ENCODE results near the gene GPR17.

The GPR17 gene

DNA sequence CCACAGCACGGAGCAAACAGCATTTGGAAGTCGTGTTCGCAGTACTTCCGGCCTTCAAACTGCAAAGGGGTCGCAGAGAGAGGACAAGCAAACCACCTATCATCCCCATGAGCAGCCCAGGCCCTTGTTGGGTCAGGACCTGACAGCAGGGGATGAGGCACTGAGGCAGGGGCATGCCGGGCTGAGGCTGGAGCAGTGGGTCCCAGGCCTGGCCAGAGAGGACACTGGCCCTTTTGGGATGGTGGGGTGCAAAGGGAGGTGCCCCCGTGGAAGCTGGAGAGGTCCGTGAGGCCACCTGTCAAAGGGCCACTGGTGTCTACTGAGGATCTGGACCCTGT, 8.9 kb downstream of the GPR17 start:
- no peak for DNase-seq (ENCODE audit: low read depth)

- DNase-seq (ENCODE audit: low read depth) = no peak
These were observed 9.5 kb downstream of the GPR17 start for GRCh38 chr2:127655209-127656073.

DNA sequence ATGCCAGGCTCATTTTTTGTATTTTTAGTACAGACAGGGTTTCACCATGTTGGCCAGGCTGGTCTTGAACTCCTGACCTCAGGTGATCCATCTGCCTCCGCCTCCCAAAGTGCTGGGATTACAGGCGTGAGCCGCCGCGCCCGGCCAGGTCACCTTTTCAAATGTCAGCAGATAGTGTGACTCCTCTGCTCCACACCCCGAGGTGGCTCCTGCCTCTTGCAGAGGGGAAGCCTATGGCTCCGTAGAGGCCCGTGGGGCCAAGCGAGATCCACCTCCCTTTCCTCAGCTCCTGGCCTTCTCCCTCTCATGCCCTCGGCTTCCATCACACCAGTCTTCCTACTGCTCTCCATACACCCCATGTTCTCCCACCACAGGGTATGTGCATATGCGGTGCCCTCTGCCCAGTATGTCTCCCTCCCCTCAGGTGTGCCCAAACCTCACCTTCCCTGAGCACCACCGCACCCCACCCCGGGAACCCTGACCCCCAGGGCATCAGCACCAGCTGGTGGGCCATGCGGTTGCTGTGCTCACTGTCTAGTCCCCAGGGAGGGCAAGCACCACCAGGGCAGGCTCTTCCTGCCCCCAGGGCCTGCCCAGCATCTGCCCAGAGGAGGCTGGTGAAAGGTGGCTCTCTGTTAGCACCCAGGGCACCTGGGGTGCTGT, 10.7 kb downstream of the GPR17 start:
- no peak for DNase-seq (ENCODE audit: low read depth)

DNA sequence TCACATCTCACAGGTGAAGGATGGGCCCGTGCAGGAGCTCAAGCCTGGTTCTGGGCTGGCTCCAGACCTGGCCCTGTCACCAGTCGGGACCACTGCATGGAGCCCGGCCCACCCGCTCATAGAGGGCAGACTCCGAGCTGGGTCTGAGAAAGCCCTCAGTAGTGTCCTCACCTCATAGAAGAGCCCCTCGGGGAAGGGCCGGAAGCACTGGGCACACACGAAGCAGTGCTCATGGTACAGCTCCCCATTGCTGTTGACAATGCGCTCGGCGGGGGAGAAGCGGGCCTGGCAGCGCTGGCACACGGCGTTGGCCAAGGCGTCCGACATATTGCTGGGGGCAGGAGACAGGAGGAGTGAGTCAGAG, 11.3 kb downstream of the GPR17 start:
- DNase-seq (ENCODE audit: low read depth) = no peak

DNA sequence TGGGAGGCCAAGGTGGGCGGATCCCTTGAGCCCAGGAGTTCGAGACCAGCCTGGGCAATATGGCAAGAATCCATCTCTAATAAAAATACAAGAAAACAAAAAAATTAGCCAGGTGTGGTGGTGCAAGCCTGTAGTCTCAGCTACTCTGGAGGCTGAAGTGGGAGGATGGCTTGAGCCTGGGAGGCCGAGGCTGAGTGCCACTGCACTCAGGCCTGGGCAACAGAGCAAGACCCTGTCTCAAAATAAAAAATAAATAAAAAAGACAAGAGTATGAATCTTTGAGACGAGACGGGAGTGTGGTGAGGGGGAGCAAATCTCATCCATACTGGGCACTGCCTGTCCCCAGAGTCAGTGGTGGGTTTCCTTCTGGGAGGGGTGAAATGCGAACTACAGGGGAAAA, 12.2 kb downstream of the GPR17 start:
- DNase-seq (ENCODE audit: low read depth) = no peak

DNA sequence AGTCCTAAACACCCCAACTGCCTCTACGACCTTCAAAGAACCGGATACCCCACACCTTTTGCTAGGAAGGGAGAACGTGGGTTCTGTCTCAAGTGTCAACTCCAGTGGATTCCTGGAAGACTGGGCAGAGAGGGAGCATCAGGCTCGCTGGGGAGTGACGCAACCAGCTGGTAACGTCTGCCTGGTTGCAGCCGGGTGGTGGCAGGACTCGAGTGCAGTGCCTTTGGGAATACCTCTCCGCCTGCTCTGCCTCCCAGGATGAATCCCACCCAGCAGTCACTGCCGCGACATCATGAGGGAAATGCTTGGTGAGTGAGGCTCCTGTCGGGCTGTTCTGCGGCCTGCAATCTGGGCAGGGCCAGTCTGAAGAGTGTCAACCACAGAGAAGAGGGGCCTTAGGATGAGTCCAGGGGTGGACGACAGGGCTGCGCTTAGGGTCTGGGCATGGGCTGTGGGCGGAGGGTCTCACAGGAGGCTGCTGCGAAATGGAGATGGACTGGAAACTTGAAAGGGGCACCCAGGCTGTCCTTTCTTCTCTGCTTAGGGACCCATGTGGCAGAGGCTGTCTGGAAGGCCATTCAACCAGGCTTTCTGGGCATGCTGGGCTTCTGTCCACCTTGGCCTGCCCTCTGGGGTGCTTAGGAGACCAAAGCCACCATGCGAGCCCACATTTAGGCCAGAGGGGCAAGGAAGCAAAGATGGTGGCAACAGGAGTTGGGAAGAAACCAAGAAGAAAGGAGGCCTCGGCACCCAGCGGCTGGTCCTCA, 12.9 kb downstream of the GPR17 start:
- DNase-seq (ENCODE audit: low read depth) = no peak

DNA sequence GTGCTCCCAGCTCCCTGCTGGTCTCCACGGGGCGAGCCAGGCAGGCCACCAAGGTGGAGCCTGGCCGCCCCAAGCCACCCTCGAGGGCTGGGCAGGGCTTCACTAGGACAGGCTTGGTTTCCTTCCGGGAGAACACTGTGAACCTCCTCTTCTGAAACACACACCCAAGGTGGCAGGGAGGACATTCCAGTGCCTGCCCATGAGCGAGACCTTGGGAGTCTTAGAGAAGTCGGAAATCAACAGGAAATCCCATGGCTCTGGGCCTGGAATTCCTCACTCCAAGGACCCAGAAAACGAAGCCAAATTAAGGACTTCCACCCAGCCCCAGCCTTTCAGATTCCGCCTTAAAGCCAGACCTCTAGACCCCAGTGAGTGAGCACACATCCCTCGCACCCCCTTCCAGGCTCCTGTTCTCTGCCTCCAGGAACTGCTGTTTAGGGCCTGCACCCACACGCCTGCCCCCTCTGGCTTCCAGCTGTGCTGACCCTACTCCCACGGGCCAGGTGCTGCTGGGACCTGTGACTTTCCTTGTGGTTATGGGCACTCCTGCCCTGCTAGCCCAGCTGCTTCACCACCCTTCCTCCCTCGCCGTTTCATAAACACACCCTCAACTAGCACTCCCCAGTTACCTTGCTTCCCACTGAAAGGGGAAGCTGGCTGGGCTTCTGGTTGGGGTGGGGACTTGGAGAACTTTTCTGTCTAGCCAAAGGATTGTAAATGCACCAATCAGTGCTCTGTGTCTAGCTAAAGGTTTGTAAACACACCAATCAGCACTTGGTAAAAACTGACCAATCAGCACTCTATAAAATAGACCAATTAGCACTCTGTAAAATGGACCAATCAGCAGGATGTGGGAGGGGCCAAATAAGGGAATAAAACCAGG, 13.7 kb downstream of the GPR17 start:
- DNase-seq (ENCODE audit: low read depth) = no peak

- DNase-seq (ENCODE audit: low read depth) = no peak
These were observed 14.3 kb downstream of the GPR17 start for GRCh38 chr2:127660291-127660578.

- DNase-seq (ENCODE audit: low read depth) = no peak
These were observed 15.2 kb downstream of the GPR17 start for GRCh38 chr2:127661072-127661649.

DNA sequence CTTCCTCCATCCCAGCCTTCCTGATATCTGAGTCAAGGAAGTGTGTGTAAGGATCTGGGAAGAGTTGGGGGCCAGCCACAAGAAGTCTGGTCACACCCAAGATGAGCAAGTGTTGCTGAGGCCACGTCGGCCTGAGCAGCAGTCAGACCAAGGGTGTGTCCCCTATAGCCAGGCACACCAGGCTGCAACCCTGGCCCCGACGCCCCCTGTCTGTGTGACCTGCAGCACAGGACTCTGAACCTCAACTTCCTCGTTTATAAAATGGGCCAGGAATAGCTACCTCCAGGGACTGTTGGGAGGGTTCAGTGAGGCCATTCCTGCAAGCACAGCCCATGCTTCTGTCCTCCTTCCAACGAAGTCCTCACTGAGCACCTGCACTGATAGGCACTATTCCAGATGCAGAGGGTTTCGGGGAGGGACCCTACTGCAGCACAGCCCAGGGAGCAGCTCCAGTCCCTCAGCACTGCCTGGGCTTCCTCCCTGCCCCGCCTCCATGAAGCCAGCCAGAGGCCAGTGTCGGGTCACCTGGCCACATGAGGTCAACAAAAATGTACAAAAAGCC, 16.1 kb downstream of the GPR17 start:
- DNase-seq (ENCODE audit: low read depth) = no peak

- no peak for DNase-seq (ENCODE audit: low read depth)
These were observed 17.1 kb downstream of the GPR17 start for GRCh38 chr2:127662937-127663565.

GRCh38 chr2:127663566-127664064, 17.7 kb downstream of the GPR17 start:
- DNase-seq (ENCODE audit: low read depth) = no peak

- DNase-seq (ENCODE audit: low read depth) = no peak
These were observed 18.3 kb downstream of the GPR17 start for GRCh38 chr2:127664065-127664894.

DNA sequence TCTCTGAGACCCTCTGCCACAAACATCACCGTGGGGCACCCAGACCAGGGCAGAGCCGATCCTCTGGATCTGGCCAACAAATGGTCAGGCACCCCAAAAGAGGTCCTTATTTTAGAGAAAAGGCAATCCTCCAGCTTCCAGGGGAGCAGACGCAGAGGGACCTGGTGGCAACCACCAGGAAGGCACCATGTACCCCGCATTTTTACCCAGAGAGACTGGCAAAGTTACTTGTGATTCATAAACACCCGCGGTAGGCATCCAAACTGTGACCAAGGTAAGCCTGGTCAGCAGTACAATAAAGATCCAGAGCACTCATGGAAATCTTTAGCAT, 18.9 kb downstream of the GPR17 start:
- no peak for DNase-seq (ENCODE audit: low read depth)

- no peak for DNase-seq (ENCODE audit: low read depth)
These were observed 19.4 kb downstream of the GPR17 start for GRCh38 chr2:127665267-127665893.

DNA sequence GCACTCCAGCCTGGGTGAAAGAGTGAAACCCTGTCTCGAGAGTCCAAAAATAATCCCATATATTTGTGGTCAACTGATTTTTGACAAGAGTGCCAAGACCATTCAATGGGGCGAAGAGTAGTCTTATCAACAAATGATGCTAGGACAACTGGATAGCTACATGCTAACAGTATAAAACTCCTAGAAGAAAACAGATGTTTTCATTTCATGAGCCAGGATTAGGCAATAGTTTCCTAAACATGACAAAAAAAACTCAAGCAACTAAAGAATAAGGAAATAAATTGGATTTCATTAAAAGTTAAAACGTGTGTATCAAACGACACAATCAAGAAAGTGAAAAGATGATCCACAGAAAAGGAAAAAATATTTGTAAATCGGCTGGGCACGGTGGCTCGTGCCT, 23.1 kb downstream of the GPR17 start:
- no peak for DNase-seq (ENCODE audit: low read depth)

DNA sequence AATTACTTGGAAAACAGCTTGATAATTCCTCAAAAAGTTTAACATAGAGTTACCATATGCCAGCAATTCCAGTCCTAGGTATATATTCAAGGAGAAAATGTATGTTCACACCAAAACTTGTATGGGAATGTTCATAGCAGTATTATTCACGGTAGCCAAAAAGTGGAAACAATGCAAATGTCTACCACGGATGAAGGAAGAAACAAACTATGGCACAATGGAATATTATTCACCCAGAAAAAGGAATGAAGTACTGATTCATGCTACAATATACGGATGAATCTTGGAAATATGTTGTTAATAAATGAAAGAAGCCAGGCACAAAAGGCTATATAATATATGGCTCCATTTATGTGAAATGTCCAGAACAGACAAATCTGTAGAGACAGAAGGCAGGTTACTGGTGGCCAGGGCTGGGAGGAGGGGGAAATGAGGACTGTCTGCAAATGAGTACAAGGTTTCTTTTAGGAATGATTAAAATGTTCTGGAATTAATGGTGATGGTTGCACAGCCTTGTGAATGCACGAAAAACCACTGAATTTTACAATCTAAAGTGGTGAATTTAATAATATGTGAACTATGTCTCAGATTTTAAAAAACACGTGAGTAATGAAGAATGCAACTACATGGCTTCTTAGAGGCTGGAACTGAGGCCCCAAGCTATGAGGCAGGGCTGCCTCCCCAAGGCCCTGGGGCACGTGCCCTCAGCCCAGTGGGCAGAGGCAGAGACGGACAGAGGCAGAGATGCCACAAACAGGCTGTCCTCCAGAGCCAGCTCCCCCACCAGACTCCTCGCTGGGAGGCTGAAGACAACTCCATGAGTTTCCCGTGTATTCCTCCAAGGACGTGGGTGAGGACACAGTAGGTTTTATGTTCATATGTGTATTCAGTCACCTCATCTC, 24.4 kb downstream of the GPR17 start:
- DNase-seq (ENCODE audit: low read depth) = no peak

DNA sequence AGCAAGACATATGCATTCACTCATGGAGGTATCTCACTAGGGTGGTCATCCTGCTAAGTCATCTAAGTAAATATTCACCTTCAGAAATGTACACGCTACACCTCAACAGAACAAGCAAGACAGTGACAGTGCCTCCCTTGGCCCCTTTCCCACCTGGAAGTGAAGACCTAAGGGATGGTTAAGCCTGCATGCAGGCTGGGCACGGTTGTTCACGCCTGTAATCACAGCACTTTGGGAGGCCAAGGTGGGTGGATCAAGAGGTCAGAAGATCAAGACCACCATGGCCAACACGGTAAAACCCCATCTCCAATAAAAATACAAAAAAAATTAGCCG, 25.0 kb downstream of the GPR17 start:
- DNase-seq (ENCODE audit: low read depth) = no peak
